Measurements from ENCODE around the gene STAMBP.
"Not testable (repeated sequence)": the region's sequence is repeated elsewhere in the genome, so short reads cannot be mapped to it uniquely, and the experiment has no call there.

STAMBP gene

GRCh38 chr2:73888388-73888787 lies 59.6 kb downstream of the STAMBP start:
- no peak for DNase-seq

- DNase-seq = no peak
Observed at GRCh38 chr2:73889206-73889605, 60.4 kb downstream of the STAMBP start.

- DNase-seq = no peak
Observed at GRCh38 chr2:73890301-73891092, 61.7 kb downstream of the STAMBP start.

- no peak for DNase-seq
Observed at GRCh38 chr2:73891276-73891901, 62.6 kb downstream of the STAMBP start.

- DNase-seq = no peak
Observed at GRCh38 chr2:73892631-73893329, 64.0 kb downstream of the STAMBP start, which contains the start of gene ACTG2. Gene ACTG2 (plus strand): TSS chr2:73893008. CDS start chr2:73901312, 8,304 bp downstream.

GRCh38 chr2:73893764-73894474 lies 65.2 kb downstream of the STAMBP start:
- no peak for DNase-seq

- DNase-seq = no peak
Observed at GRCh38 chr2:73894475-73894850, 65.7 kb downstream of the STAMBP start.

GRCh38 chr2:73894877-73895276 lies 66.1 kb downstream of the STAMBP start:
- DNase-seq = no peak

GRCh38 chr2:73895473-73895872 lies 66.7 kb downstream of the STAMBP start:
- DNase-seq = no peak

GRCh38 chr2:73896362-73897239 lies 67.8 kb downstream of the STAMBP start:
- DNase-seq = no peak

- no peak for DNase-seq
Observed at GRCh38 chr2:73897240-73897583, 68.5 kb downstream of the STAMBP start.

- no peak for DNase-seq
Observed at GRCh38 chr2:73897934-73898333, 69.2 kb downstream of the STAMBP start.

- no peak for DNase-seq
Observed at GRCh38 chr2:73899801-73900336, 71.1 kb downstream of the STAMBP start.

- DNase-seq = no peak
Observed at GRCh38 chr2:73901143-73901542, 72.4 kb downstream of the STAMBP start.

- no peak for DNase-seq
Observed at GRCh38 chr2:73902284-73902683, 73.5 kb downstream of the STAMBP start.

GRCh38 chr2:73903313-73903712 lies 74.6 kb downstream of the STAMBP start:
- no peak for DNase-seq

GRCh38 chr2:73903949-73904613 lies 75.3 kb downstream of the STAMBP start:
- not testable (repeated sequence) for DNase-seq

GRCh38 chr2:73904952-73905351 lies 76.2 kb downstream of the STAMBP start:
- DNase-seq = no peak

GRCh38 chr2:73906847-73907505 lies 78.2 kb downstream of the STAMBP start:
- no peak for DNase-seq

GRCh38 chr2:73907840-73908452 lies 79.2 kb downstream of the STAMBP start:
- no peak for DNase-seq

Measured in SIG-M5 (cell line).